Measurements from ENCODE around the gene B9D2. TPM values are rescaled to one million over a fixed set of nuclear protein-coding genes. Genes with fewer than 3 reads are reported as not detected.

The B9D2 gene
- total RNA-seq, 1 experiment from 2014 or later, result 7.6 TPM

- H3K27ac ChIP-seq (ENCODE audit: low read length), result no peak overlapping the region
- H3K79me2 ChIP-seq (ENCODE audit: low read length), result peaks cover 32% of the 10 kb centered on the region
- H3K4me2 ChIP-seq (ENCODE audit: low read depth, low read length, poor library complexity, severe bottlenecking), result no peak overlapping the region
- H3K9me3 ChIP-seq (ENCODE audit: low read length), result no peaks in the 10 kb centered on the region
- no peaks in the 10 kb centered on the region for H3K9me2 ChIP-seq (replicated peaks; ENCODE audit: insufficient read depth, low read length)
- H3K4me1 ChIP-seq (ENCODE audit: low read length), result peaks cover 21% of the 10 kb centered on the region
- H3K27me3 ChIP-seq (ENCODE audit: low read length), result no peaks in the 10 kb centered on the region
- H3K36me3 ChIP-seq (ENCODE audit: insufficient read depth, low read length), result no peaks in the 10 kb centered on the region
- no peaks in the 10 kb centered on the region for H4K20me1 ChIP-seq (ENCODE audit: insufficient read depth, low read depth, low read length)
- no peak overlapping the region for H2AFZ ChIP-seq (ENCODE audit: low read length)
- H3K4me3 ChIP-seq (ENCODE audit: low read length), result no peak overlapping the region
- no peak overlapping the region for H3K9ac ChIP-seq (ENCODE audit: low read length)
- no peak for DNase-seq
Measured at GRCh38 chr19:41367848-41368301, 3.9 kb upstream of the B9D2 start.

- no peak overlapping the region for H3K9ac ChIP-seq (ENCODE audit: low read length)
- no peak overlapping the region for H2AFZ ChIP-seq (ENCODE audit: low read length)
- H3K9me3 ChIP-seq (ENCODE audit: low read length), result no peaks in the 10 kb centered on the region
- no peak overlapping the region for H3K4me3 ChIP-seq (ENCODE audit: low read length)
- H3K9me2 ChIP-seq (replicated peaks; ENCODE audit: insufficient read depth, low read length), result no peaks in the 10 kb centered on the region
- peak; percentile 64 for DNase-seq
- H3K4me2 ChIP-seq (ENCODE audit: low read depth, low read length, poor library complexity, severe bottlenecking), result no peak overlapping the region
- H3K27me3 ChIP-seq (ENCODE audit: low read length), result no peaks in the 10 kb centered on the region
- H3K27ac ChIP-seq (ENCODE audit: low read length), result no peak overlapping the region
- no peaks in the 10 kb centered on the region for H3K36me3 ChIP-seq (ENCODE audit: insufficient read depth, low read length)
- H4K20me1 ChIP-seq (ENCODE audit: insufficient read depth, low read depth, low read length), result no peaks in the 10 kb centered on the region
- H3K4me1 ChIP-seq (ENCODE audit: low read length), result peaks cover 24% of the 10 kb centered on the region
- peaks cover 32% of the 10 kb centered on the region for H3K79me2 ChIP-seq (ENCODE audit: low read length)
Measured at GRCh38 chr19:41366089-41366488, 2.1 kb upstream of the B9D2 start.

- Histone ChIP-seq H3K27ac (ENCODE audit: low read length) (peak overlapping the region; percentile 89), H3K4me3 (ENCODE audit: low read length) (peak overlapping the region; percentile 92), H3K9me3 (ENCODE audit: low read length) (no peaks in the 10 kb centered on the region), H3K9ac (ENCODE audit: low read length) (peak overlapping the region; percentile 90), H3K36me3 (ENCODE audit: insufficient read depth, low read length) (no peaks in the 10 kb centered on the region), H3K9me2 (replicated peaks; ENCODE audit: insufficient read depth, low read length) (no peaks in the 10 kb centered on the region), H2AFZ (ENCODE audit: low read length) (peak overlapping the region; percentile 79), H3K27me3 (ENCODE audit: low read length) (no peaks in the 10 kb centered on the region), H4K20me1 (ENCODE audit: insufficient read depth, low read depth, low read length) (no peaks in the 10 kb centered on the region), H3K79me2 (ENCODE audit: low read length) (peaks cover 32% of the 10 kb centered on the region), H3K4me1 (ENCODE audit: low read length) (peaks cover 24% of the 10 kb centered on the region), H3K4me2 (ENCODE audit: low read depth, low read length, poor library complexity, severe bottlenecking) (peak overlapping the region; percentile 94)
- DNase-seq, result peak; percentile 57
Measured at GRCh38 chr19:41364524-41365391, 809 bp upstream of the B9D2 start.

GRCh38 chr19:41363371-41363752 is 587 bp downstream of the B9D2 start:
- no peak for DNase-seq
- Histone ChIP-seq H2AFZ (ENCODE audit: low read length) (peak overlapping the region; percentile 60; the same call in 1 of the 2 replicates), H4K20me1 (ENCODE audit: insufficient read depth, low read depth, low read length) (no peaks in the 10 kb centered on the region), H3K27me3 (ENCODE audit: low read length) (no peaks in the 10 kb centered on the region), H3K27ac (ENCODE audit: low read length) (peak overlapping the region; percentile 89; the same call in 1 of the 2 replicates), H3K79me2 (ENCODE audit: low read length) (peaks cover 32% of the 10 kb centered on the region), H3K9me2 (replicated peaks; ENCODE audit: insufficient read depth, low read length) (no peaks in the 10 kb centered on the region), H3K4me3 (ENCODE audit: low read length) (peak overlapping the region; percentile 92), H3K4me2 (ENCODE audit: low read depth, low read length, poor library complexity, severe bottlenecking) (peak overlapping the region; percentile 94), H3K4me1 (ENCODE audit: low read length) (peaks cover 24% of the 10 kb centered on the region), H3K36me3 (ENCODE audit: insufficient read depth, low read length) (no peaks in the 10 kb centered on the region), H3K9ac (ENCODE audit: low read length) (peak overlapping the region; percentile 90), H3K9me3 (ENCODE audit: low read length) (no peaks in the 10 kb centered on the region)

- Histone ChIP-seq H3K9ac (ENCODE audit: low read length) (no peak overlapping the region), H3K27ac (ENCODE audit: low read length) (no peak overlapping the region), H3K36me3 (ENCODE audit: insufficient read depth, low read length) (no peaks in the 10 kb centered on the region), H3K79me2 (ENCODE audit: low read length) (peaks cover 28% of the 10 kb centered on the region), H3K9me2 (replicated peaks; ENCODE audit: insufficient read depth, low read length) (no peaks in the 10 kb centered on the region), H4K20me1 (ENCODE audit: insufficient read depth, low read depth, low read length) (no peaks in the 10 kb centered on the region), H3K4me3 (ENCODE audit: low read length) (no peak overlapping the region), H3K27me3 (ENCODE audit: low read length) (no peaks in the 10 kb centered on the region), H3K4me1 (ENCODE audit: low read length) (peaks cover 18% of the 10 kb centered on the region), H3K9me3 (ENCODE audit: low read length) (no peaks in the 10 kb centered on the region), H3K4me2 (ENCODE audit: low read depth, low read length, poor library complexity, severe bottlenecking) (peak overlapping the region; percentile 6), H2AFZ (ENCODE audit: low read length) (no peak overlapping the region)
- DNase-seq, result no peak
Measured at GRCh38 chr19:41362143-41362847, 1.7 kb downstream of the B9D2 start.

- H3K9me2 ChIP-seq (replicated peaks; ENCODE audit: insufficient read depth, low read length), result no peaks in the 10 kb centered on the region
- no peak overlapping the region for H3K4me3 ChIP-seq (ENCODE audit: low read length)
- no peak overlapping the region for H3K27ac ChIP-seq (ENCODE audit: low read length)
- no peaks in the 10 kb centered on the region for H3K36me3 ChIP-seq (ENCODE audit: insufficient read depth, low read length)
- no peak for DNase-seq
- no peak overlapping the region for H2AFZ ChIP-seq (ENCODE audit: low read length)
- H3K9me3 ChIP-seq (ENCODE audit: low read length), result no peaks in the 10 kb centered on the region
- no peak overlapping the region for H3K4me2 ChIP-seq (ENCODE audit: low read depth, low read length, poor library complexity, severe bottlenecking)
- H3K79me2 ChIP-seq (ENCODE audit: low read length), result peaks cover 12% of the 10 kb centered on the region
- no peaks in the 10 kb centered on the region for H3K27me3 ChIP-seq (ENCODE audit: low read length)
- H4K20me1 ChIP-seq (ENCODE audit: insufficient read depth, low read depth, low read length), result no peaks in the 10 kb centered on the region
- H3K9ac ChIP-seq (ENCODE audit: low read length), result no peak overlapping the region
- H3K4me1 ChIP-seq (ENCODE audit: low read length), result peaks cover 15% of the 10 kb centered on the region
Measured at GRCh38 chr19:41359741-41360140, 4.2 kb downstream of the B9D2 start.

DNA sequence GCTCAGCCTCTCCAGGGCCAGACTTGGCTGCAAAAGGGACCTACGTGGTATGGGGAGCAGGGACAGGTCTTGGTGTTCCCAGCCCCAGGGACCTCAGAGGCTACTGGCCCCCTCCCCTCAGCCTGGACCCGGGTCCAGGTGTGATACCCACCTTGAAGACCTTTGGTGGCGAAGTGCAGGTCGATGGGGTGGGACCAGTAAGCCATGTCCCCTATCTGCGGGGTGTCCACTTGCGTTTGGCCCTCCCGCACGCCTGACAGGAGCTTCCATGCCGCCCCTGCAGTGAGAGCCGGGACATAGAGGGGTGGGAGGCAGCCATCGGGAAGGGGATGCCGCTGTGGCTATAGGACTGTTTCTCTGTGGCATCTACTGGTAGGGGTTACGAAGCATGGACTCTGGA is 6.2 kb downstream of the B9D2 start:
- peaks cover 10% of the 10 kb centered on the region for H3K4me1 ChIP-seq (ENCODE audit: low read length)

More for the DNA sequence above, 6.2 kb downstream of the B9D2 start:
- Histone ChIP-seq H2AFZ (ENCODE audit: low read length) (no peak overlapping the region), H3K9me3 (ENCODE audit: low read length) (no peaks in the 10 kb centered on the region), H3K36me3 (ENCODE audit: insufficient read depth, low read length) (no peaks in the 10 kb centered on the region), H3K79me2 (ENCODE audit: low read length) (peaks cover 16% of the 10 kb centered on the region), H3K27ac (ENCODE audit: low read length) (no peak overlapping the region), H3K4me3 (ENCODE audit: low read length) (no peak overlapping the region), H3K9ac (ENCODE audit: low read length) (no peak overlapping the region), H3K27me3 (ENCODE audit: low read length) (no peaks in the 10 kb centered on the region), H4K20me1 (ENCODE audit: insufficient read depth, low read depth, low read length) (0 out of 2 replicates have a peak, but pooled peaks cover 3% of the 10 kb centered on the region), H3K4me2 (ENCODE audit: low read depth, low read length, poor library complexity, severe bottlenecking) (no peak overlapping the region), H3K9me2 (replicated peaks; ENCODE audit: insufficient read depth, low read length) (no peaks in the 10 kb centered on the region)
- DNase-seq, result no peak

Measured in Karpas-422 (cell line).